ENCODE results near the gene WIPF2.

- TF ChIP-seq CTCF (conservative IDR thresholded peaks at IDR 0.05) (no peak), EZH2 (IDR thresholded peaks at IDR 0.05; ENCODE audit: low read depth) (no peak)
These were observed 111.0 kb downstream of the WIPF2 start for GRCh38 chr17:40329839-40330794.

Data from PC-9 (cell line).